ENCODE measurements around the gene IFNGR1.

DNA sequence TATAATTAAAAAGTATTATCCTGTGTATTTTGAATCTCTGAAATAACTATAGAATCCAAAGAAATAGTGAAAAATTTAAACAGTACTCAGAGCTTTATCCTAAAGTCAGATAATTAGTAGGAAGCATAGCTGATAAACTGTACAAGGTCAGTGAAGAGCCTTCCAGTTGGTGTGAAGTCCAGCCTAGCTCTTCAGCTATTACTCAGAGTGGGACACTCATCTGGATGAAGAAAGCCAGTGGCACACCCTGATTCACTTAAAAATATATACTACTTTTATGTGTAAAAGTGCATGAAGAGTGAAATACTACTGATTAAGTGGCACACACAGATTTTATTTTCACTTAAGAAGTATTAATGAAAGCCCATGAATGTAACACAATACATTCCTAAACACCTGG lies 3.1 kb downstream of the IFNGR1 start:
- TF ChIP-seq, protein P1, sequence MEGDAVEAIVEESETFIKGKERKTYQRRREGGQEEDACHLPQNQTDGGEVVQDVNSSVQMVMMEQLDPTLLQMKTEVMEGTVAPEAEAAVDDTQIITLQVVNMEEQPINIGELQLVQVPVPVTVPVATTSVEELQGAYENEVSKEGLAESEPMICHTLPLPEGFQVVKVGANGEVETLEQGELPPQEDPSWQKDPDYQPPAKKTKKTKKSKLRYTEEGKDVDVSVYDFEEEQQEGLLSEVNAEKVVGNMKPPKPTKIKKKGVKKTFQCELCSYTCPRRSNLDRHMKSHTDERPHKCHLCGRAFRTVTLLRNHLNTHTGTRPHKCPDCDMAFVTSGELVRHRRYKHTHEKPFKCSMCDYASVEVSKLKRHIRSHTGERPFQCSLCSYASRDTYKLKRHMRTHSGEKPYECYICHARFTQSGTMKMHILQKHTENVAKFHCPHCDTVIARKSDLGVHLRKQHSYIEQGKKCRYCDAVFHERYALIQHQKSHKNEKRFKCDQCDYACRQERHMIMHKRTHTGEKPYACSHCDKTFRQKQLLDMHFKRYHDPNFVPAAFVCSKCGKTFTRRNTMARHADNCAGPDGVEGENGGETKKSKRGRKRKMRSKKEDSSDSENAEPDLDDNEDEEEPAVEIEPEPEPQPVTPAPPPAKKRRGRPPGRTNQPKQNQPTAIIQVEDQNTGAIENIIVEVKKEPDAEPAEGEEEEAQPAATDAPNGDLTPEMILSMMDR (IDR thresholded peaks at IDR 0.05; ENCODE audit: poor library complexity) = no peak
- no peak for TF ChIP-seq EZH2 (IDR thresholded peaks at IDR 0.05; ENCODE audit: borderline replicate concordance)
- TF ChIP-seq EZH2phosphoT487 (IDR thresholded peaks at IDR 0.05; ENCODE audit: low read depth, severe bottlenecking, unreplicated experiment) = no peak
